GM19455 (cell line): ENCODE results near the gene CNTNAP2.

Experiments
- ATAC-seq: cut with Tn5 transposase; IDR thresholded peaks from one replicate; pipeline ENCODE4 v1.9.1; 2021; ENCODE audit not compliant: unreplicated experiment

CNTNAP2 gene

GRCh38 chr7:148210804-148211325, 2094.3 kb downstream of the CNTNAP2 start:
- ATAC-seq = no peak

GRCh38 chr7:148211740-148212151, 2095.1 kb downstream of the CNTNAP2 start:
- no peak for ATAC-seq

- ATAC-seq = no peak
Measured at GRCh38 chr7:148212731-148213130, 2096.1 kb downstream of the CNTNAP2 start.

- no peak for ATAC-seq
Measured at GRCh38 chr7:148214101-148214500, 2097.5 kb downstream of the CNTNAP2 start.

- ATAC-seq = no peak
Measured at GRCh38 chr7:148218603-148219002, 2102.0 kb downstream of the CNTNAP2 start.

GRCh38 chr7:148222721-148223120, 2106.1 kb downstream of the CNTNAP2 start:
- ATAC-seq = no peak

GRCh38 chr7:148223160-148223559, 2106.6 kb downstream of the CNTNAP2 start:
- ATAC-seq = no peak

GRCh38 chr7:148223738-148224137, 2107.1 kb downstream of the CNTNAP2 start:
- no peak for ATAC-seq

GRCh38 chr7:148230296-148230695, 2113.7 kb downstream of the CNTNAP2 start:
- no peak for ATAC-seq

GRCh38 chr7:148230883-148231282, 2114.3 kb downstream of the CNTNAP2 start:
- no peak for ATAC-seq

GRCh38 chr7:148232784-148233183, 2116.2 kb downstream of the CNTNAP2 start:
- no peak for ATAC-seq

GRCh38 chr7:148234715-148235114, 2118.1 kb downstream of the CNTNAP2 start:
- no peak for ATAC-seq

- ATAC-seq = no peak
Measured at GRCh38 chr7:148238761-148239325, 2122.2 kb downstream of the CNTNAP2 start.

- ATAC-seq = peak; percentile 19
Measured at GRCh38 chr7:148241700-148242293, 2125.2 kb downstream of the CNTNAP2 start.

GRCh38 chr7:148242294-148242821, 2125.8 kb downstream of the CNTNAP2 start:
- peak; percentile 92 for ATAC-seq

GRCh38 chr7:148245381-148245780, 2128.8 kb downstream of the CNTNAP2 start:
- ATAC-seq = no peak

- peak; percentile 94 for ATAC-seq
Measured at GRCh38 chr7:148253629-148254028, 2137.0 kb downstream of the CNTNAP2 start.

GRCh38 chr7:148255333-148255732, 2138.7 kb downstream of the CNTNAP2 start:
- no peak for ATAC-seq

- ATAC-seq = no peak
Measured at GRCh38 chr7:148256433-148256832, 2139.8 kb downstream of the CNTNAP2 start.

GRCh38 chr7:148260599-148260998, 2144.0 kb downstream of the CNTNAP2 start:
- no peak for ATAC-seq

GRCh38 chr7:148261523-148261922, 2144.9 kb downstream of the CNTNAP2 start:
- ATAC-seq = no peak

GRCh38 chr7:148261996-148262688, 2145.5 kb downstream of the CNTNAP2 start:
- ATAC-seq = no peak
